Progenitor cell of endocrine pancreas (in vitro differentiated cells): ENCODE measurements around the gene STAC2. TPM values are rescaled to one million over a fixed set of nuclear protein-coding genes. Genes with fewer than 3 reads are reported as not detected.

Experiments
- DNase-seq: peaks from one replicate; pipeline ENCODE4 v3.0.0; 2021; ENCODE audit warnings: low spot score; ENCODE audit not compliant: unreplicated experiment
- H3K27ac Mint-ChIP-seq: 2 replicates; pipeline ENCODE4 v1.8.0; 2021; ENCODE audit warnings: mild to moderate bottlenecking, moderate library complexity, mixed read lengths
- H3K27me3 Mint-ChIP-seq: 2 replicates; pipeline ENCODE4 v1.8.0; 2021; ENCODE audit warnings: mixed read lengths
- H3K36me3 Mint-ChIP-seq: 2 replicates; pipeline ENCODE4 v1.8.0; 2022; ENCODE audit warnings: mixed read lengths; ENCODE audit not compliant: insufficient read depth
- H3K4me1 Mint-ChIP-seq: 2 replicates; pipeline ENCODE4 v1.8.0; 2021; ENCODE audit warnings: low read depth, mixed read lengths
- H3K4me3 Mint-ChIP-seq: 2 replicates; pipeline ENCODE4 v1.8.0; 2021; ENCODE audit warnings: low read depth, mild to moderate bottlenecking, moderate library complexity, mixed read lengths
- H3K9me3 Mint-ChIP-seq: 2 replicates; pipeline ENCODE4 v1.8.0; 2021; ENCODE audit warnings: low read depth, mixed read lengths
- total RNA-seq: library from RNA; stranded (reverse); gene quantifications from 2 replicates; pipeline ENCODE4 v1.2.1, GENCODE V29; 2021
- TF ChIP-seq, protein P1 (sequence below): fragments of 200-600 bp; sonication (generic); IDR thresholded peaks from one replicate; pipeline ENCODE4 v1.5.0; 2021; ENCODE audit warnings: antibody characterized with exemption, mild to moderate bottlenecking; ENCODE audit not compliant: unreplicated experiment

STAC2 gene
- total RNA-seq, 1 donor from 2014 or later: not detected

DNA sequence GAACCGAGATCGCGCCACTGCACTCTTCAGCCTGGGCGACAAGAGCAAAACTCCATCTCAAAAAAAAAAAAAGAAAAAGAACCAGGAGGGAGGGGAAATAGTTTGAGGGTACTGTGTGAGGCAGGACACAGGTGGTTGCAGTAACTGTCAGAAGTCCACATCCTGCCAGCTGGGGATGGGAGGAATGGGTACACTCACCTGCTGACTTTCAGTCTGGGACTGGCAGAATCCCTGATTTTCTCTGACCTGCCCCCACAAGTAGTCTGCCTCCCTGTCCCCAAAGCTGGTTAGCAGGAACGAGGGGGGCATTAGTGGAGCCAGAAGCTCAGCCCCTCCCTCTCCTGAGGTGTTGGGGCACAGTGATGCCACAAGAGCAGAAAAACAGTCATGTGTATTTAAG, 52.7 kb downstream of the STAC2 start:
- DNase-seq: no peak

DNA sequence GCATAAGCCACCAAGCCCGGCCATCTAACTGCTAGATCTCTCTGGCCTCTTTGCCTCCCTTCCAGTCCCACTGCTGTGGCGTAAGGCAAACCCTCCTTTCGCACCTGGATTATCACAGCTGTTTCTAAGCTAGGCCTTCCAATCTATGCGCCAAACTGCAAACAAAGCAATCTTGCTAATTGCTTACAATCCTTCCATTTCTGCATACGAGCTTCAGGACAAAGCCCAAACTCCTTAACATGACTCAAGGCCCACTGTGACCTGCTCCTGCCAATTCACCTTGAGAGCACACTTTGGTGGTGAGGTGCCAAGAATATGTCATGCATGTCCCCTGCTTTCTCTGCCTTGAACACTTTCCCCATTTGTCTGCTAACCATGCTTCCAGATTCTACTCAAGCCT, 53.8 kb downstream of the STAC2 start:
- Mint-ChIP-seq H3K9me3 (no peaks in the 10 kb centered on the region), H3K27me3 (peaks cover 11% of the 10 kb centered on the region), H3K4me1 (no peaks in the 10 kb centered on the region), H3K27ac (no peak overlapping the region), H3K4me3 (no peak overlapping the region), H3K36me3 (peaks cover 4% of the 10 kb centered on the region)
- no peak for DNase-seq
- TF ChIP-seq, protein P1, sequence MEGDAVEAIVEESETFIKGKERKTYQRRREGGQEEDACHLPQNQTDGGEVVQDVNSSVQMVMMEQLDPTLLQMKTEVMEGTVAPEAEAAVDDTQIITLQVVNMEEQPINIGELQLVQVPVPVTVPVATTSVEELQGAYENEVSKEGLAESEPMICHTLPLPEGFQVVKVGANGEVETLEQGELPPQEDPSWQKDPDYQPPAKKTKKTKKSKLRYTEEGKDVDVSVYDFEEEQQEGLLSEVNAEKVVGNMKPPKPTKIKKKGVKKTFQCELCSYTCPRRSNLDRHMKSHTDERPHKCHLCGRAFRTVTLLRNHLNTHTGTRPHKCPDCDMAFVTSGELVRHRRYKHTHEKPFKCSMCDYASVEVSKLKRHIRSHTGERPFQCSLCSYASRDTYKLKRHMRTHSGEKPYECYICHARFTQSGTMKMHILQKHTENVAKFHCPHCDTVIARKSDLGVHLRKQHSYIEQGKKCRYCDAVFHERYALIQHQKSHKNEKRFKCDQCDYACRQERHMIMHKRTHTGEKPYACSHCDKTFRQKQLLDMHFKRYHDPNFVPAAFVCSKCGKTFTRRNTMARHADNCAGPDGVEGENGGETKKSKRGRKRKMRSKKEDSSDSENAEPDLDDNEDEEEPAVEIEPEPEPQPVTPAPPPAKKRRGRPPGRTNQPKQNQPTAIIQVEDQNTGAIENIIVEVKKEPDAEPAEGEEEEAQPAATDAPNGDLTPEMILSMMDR: no peak

More for the DNA sequence above, 52.7 kb downstream of the STAC2 start:
- TF ChIP-seq, protein P1: no peak
- peaks cover 9% of the 10 kb centered on the region for H3K36me3 Mint-ChIP-seq
- H3K9me3 Mint-ChIP-seq: no peaks in the 10 kb centered on the region
- H3K4me3 Mint-ChIP-seq: no peak overlapping the region
- no peaks in the 10 kb centered on the region for H3K4me1 Mint-ChIP-seq
- no peak overlapping the region for H3K27ac Mint-ChIP-seq
- peaks cover 4% of the 10 kb centered on the region for H3K27me3 Mint-ChIP-seq

DNA sequence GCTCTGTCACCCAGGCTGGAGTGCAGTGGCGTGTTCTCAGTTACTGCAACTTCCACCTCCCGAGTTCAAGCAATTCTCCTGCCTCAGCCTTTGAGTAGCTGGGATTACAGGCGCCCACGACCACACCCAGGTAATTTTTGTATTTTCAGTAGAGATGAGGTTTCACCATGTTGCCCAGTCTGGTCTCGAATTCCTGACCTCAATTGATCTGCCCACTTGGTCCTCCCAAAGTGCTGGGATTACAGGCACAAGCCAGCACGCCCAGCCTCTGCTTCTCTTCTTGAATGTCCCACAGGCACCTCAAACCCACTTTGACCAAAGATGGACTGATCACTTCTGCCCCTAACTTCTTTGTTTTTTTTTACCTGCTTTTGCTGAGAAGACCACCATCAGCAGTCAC, 55.2 kb downstream of the STAC2 start:
- no peak for DNase-seq
- Mint-ChIP-seq H3K36me3 (no peaks in the 10 kb centered on the region), H3K27ac (no peak overlapping the region), H3K9me3 (no peaks in the 10 kb centered on the region), H3K4me3 (no peak overlapping the region), H3K4me1 (peaks cover 2% of the 10 kb centered on the region), H3K27me3 (peaks cover 24% of the 10 kb centered on the region)
- TF ChIP-seq, protein P1: no peak

DNA sequence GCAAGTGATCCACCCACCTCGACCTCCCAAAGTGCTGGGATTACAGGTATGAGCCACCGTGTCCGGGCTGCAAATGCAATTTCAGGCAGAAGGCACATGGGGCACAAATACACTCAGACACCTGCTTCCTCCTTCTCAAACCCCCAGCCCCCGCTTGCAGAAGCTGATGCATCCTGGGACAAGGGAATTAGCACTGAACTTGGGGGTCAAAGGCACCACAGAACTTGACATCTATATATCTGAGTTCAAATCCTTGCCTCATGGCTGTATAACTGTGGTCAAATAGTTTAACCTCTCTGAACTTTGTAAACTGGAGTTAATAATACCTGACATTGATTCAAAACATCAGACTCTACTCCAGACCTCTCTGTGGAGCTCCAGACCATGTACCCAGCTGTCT, 55.6 kb downstream of the STAC2 start:
- H3K4me3 Mint-ChIP-seq: no peak overlapping the region
- no peaks in the 10 kb centered on the region for H3K9me3 Mint-ChIP-seq
- peaks cover 25% of the 10 kb centered on the region for H3K27me3 Mint-ChIP-seq
- no peak for DNase-seq
- no peak overlapping the region for H3K27ac Mint-ChIP-seq
- peaks cover 2% of the 10 kb centered on the region for H3K4me1 Mint-ChIP-seq
- TF ChIP-seq, protein P1: no peak
- H3K36me3 Mint-ChIP-seq: no peaks in the 10 kb centered on the region

DNA sequence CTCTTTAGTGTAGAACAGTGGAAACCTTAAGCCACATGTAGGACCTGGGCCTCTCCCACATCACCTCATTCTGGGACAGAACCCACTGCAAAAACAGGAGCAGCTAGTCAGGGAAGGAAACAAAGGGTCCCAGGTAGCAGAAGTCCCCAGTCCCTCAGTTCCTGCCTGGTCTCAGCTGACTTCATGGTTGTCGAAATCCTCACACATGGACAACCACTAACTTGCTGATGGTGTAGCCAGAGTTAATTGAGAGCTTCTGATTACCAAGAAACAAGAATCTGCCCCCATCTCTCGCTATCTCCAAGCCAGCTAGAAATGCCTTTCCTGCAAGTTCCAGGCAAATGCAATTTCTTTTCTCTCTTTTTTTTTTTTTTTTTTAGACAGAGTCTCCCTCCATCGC, 56.2 kb downstream of the STAC2 start:
- Mint-ChIP-seq H3K4me3 (no peak overlapping the region), H3K9me3 (no peaks in the 10 kb centered on the region), H3K36me3 (no peaks in the 10 kb centered on the region), H3K4me1 (peaks cover 8% of the 10 kb centered on the region), H3K27me3 (peaks cover 31% of the 10 kb centered on the region), H3K27ac (no peak overlapping the region)
- no peak for DNase-seq
- TF ChIP-seq, protein P1: no peak
